Measurements from ENCODE around the gene CORO2A.

DNA sequence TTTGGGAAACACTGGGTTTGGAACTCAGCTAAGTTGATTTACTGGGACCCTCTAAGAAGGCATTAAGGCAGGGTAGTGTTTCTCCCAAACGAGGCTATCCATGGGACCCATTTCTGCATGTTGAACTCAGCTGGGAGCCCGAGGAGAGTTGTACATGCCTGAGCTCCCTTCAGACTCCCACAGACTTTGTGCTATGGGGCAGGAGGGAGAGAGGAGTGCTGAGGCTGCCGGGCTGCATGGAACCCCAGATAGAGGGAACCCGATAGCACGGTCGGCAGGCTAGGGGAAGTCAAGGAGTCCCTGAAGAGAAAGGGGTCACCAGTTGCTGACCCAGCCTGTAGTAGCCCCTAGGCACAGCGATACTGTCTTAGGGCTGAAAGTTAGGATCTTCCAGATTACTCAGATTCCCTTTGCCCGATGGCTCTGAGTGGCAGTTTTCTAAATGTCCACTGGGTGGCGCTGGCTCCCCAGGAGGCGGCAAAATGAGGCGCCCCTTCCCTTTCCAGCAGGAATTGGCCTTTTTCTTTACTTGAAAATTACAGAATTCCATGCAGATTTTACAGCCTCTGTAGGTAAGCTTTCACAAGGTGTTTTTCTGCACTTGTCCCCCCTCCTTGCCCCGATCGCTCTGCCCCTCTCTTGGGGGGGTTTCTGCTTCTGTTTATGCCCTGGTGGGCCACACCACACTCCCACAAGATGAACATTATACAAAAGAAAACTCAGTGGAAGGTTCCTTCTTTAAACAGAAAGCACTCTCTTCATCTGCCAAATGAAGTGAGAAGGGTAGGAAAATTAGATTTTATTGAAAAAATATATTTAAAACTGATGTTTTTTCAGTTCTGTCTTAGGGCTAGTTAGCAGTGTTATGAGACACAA is 118.1 kb downstream of the CORO2A start:
- TF ChIP-seq, protein P1, sequence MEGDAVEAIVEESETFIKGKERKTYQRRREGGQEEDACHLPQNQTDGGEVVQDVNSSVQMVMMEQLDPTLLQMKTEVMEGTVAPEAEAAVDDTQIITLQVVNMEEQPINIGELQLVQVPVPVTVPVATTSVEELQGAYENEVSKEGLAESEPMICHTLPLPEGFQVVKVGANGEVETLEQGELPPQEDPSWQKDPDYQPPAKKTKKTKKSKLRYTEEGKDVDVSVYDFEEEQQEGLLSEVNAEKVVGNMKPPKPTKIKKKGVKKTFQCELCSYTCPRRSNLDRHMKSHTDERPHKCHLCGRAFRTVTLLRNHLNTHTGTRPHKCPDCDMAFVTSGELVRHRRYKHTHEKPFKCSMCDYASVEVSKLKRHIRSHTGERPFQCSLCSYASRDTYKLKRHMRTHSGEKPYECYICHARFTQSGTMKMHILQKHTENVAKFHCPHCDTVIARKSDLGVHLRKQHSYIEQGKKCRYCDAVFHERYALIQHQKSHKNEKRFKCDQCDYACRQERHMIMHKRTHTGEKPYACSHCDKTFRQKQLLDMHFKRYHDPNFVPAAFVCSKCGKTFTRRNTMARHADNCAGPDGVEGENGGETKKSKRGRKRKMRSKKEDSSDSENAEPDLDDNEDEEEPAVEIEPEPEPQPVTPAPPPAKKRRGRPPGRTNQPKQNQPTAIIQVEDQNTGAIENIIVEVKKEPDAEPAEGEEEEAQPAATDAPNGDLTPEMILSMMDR (IDR thresholded peaks at IDR 0.05; ENCODE audit: extremely low read depth in 1 of 2, insufficient read depth in 1 of 2, low read depth in 1 of 2, low read length in 2 of 2): peak; percentile 87 to 93
- TF ChIP-seq POLR2A (IDR thresholded peaks at IDR 0.05; ENCODE audit: low read depth, low read length) (no peak), POLR2AphosphoS5 (IDR thresholded peaks at IDR 0.05; ENCODE audit: insufficient read depth, low read depth, low read length) (no peak)
- TF ChIP-seq, protein P2, sequence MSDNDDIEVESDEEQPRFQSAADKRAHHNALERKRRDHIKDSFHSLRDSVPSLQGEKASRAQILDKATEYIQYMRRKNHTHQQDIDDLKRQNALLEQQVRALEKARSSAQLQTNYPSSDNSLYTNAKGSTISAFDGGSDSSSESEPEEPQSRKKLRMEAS (IDR thresholded peaks at IDR 0.05; ENCODE audit: insufficient read depth, insufficient read length): no peak
